Heart left ventricle (tissue), 13 donors: ENCODE results near the gene RBMS3.

Experiments used
- POLR2A ChIP-seq, 2 donors: fragments of 450-650 bp; IDR thresholded peaks; one replicate each; pipeline ENCODE4 v1.6.1; 2017; ENCODE audit warnings: antibody characterized with exemption in 2 of 2, mild to moderate bottlenecking in 2 of 2, moderate library complexity in 2 of 2
- TF ChIP-seq, protein P1 (sequence below), 12 donors: fragments of 200-600 bp; sonication (generic) in 4 of 12; IDR thresholded peaks; one replicate each; pipeline versions ENCODE4 v1.5.0 to v1.8.0; 2018 to 2022; ENCODE audit warnings: antibody characterized with exemption in 12 of 12, mild to moderate bottlenecking in 5 of 12
- donor health status: ischemic (EF 13 %, LVEDD 7.1; RV severe dilation, severe dysfunction).
- donor health status: DM: no; HTN: yes; CAD: no.
- donor health status: DM: no; HTN: no; CAD: no.
- donor health status: ischemic (EF 25% LVEDD 6.9; RV normal size, moderate dysfunction).
- donor health status: ischemic (EF 25% LVEDD 5.7; RV mildly dilated, moderate dysfunction).
- donor health status: ischemic (EF 35%, LVEDD 5.7; RV mildly dilated, moderate dysfunction).
- donor health status: nonischemic (EF 11% LVEDD 7.7; RV severe dilation, severe dysfunction).
- donor health status: DM: yes; HTN: yes; CAD: no.
- donor health status: PGD.
- donor health status: ischemic (EF 29% LVEDD 5.4; RV normal size, mild dysfunction).
- donor health status: nonischemic (EF 23%, LVEDD 6.1; RV moderate dilation, normal function).

DNA sequence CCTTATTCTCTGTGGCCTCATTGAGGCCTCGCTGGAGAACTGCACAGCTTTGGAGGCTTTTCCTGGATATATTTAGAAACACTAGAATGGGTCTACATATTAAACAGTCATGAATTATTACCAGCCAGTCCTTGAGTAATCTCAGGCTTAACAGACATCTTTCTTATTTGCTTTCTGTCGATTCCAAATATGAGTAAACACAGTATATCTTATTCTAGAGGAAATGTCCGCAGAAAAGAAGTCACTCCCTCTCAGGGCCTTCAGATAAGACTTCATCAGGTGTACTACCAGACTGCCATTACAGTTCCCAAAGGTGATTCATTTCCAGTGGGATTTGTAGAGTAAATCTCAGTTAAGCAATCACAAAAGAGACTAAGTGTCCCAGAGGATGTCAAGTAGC is 310.7 kb downstream of the RBMS3 start:
- TF ChIP-seq POLR2A (IDR thresholded peaks at IDR 0.05) = no peak
- TF ChIP-seq, protein P1, sequence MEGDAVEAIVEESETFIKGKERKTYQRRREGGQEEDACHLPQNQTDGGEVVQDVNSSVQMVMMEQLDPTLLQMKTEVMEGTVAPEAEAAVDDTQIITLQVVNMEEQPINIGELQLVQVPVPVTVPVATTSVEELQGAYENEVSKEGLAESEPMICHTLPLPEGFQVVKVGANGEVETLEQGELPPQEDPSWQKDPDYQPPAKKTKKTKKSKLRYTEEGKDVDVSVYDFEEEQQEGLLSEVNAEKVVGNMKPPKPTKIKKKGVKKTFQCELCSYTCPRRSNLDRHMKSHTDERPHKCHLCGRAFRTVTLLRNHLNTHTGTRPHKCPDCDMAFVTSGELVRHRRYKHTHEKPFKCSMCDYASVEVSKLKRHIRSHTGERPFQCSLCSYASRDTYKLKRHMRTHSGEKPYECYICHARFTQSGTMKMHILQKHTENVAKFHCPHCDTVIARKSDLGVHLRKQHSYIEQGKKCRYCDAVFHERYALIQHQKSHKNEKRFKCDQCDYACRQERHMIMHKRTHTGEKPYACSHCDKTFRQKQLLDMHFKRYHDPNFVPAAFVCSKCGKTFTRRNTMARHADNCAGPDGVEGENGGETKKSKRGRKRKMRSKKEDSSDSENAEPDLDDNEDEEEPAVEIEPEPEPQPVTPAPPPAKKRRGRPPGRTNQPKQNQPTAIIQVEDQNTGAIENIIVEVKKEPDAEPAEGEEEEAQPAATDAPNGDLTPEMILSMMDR (IDR thresholded peaks at IDR 0.05) = no peak
